OCI-LY3 (cell line): ENCODE measurements around the gene SFSWAP.

ENCODE experiments used
- EZH2phosphoT487 ChIP-seq: fragments of 200-600 bp; shearing (Covaris generic); IDR thresholded peaks from 2 replicates; pipeline ENCODE4 v1.6.1; 2018; ENCODE audit warnings: antibody characterized with exemption, mixed run types, low read depth
- TF ChIP-seq, protein P1 (sequence below): fragments of 200-600, 300-600 bp; sonication (generic); IDR thresholded peaks from 2 replicates; pipeline ENCODE4 v1.5.1; 2014; ENCODE audit warnings: antibody characterized with exemption, low read length, low read depth

DNA sequence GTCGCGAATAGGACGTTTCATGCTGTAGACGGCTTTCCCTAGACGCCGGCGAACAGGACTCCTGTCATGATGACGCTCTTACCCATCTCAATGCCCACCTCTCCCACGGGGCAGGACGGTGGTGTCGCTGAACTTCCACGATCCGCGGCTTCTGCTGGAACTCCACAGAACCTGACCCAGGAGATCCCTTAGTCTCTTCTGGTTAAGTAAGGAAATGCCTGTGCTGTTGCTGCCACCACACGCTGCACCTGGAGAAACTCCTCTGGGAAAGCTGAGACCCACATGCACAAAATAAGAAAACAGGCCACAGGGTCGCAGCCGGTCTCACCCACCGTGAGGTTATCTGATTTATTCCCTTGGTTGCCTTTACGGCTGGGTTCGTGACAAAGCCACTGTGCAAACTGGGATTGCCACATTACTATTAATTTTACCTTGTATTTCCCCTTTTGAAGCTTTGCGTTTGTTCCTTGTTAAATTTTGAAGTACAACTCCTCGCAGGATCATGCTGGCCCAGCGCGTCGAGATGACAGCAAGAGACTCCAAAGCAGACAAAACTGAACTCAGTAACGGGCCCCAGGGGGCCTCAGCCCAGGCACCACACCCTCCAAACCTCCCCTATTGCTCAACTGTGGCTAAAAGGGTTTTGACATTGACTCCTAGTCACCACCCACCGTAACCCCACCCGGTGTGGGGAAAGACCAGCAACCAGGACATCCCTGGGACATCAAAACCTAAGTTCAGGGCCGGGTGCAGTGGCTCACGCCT lies 108.1 kb downstream of the SFSWAP start:
- TF ChIP-seq, protein P1, sequence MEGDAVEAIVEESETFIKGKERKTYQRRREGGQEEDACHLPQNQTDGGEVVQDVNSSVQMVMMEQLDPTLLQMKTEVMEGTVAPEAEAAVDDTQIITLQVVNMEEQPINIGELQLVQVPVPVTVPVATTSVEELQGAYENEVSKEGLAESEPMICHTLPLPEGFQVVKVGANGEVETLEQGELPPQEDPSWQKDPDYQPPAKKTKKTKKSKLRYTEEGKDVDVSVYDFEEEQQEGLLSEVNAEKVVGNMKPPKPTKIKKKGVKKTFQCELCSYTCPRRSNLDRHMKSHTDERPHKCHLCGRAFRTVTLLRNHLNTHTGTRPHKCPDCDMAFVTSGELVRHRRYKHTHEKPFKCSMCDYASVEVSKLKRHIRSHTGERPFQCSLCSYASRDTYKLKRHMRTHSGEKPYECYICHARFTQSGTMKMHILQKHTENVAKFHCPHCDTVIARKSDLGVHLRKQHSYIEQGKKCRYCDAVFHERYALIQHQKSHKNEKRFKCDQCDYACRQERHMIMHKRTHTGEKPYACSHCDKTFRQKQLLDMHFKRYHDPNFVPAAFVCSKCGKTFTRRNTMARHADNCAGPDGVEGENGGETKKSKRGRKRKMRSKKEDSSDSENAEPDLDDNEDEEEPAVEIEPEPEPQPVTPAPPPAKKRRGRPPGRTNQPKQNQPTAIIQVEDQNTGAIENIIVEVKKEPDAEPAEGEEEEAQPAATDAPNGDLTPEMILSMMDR: no peak
- TF ChIP-seq EZH2phosphoT487: no peak
